Sigmoid colon (tissue), 4 donors: ENCODE data around the gene COX20.

Experiments
- EP300 ChIP-seq, 4 donors: sonication (generic); formaldehyde crosslinking; IDR thresholded peaks; one replicate each; pipeline ENCODE4 v1.6.1; 2017; ENCODE audit warnings: antibody characterized with exemption in 4 of 4
- POLR2AphosphoS5 ChIP-seq, 4 donors: sonication (generic); formaldehyde crosslinking; IDR thresholded peaks; one replicate each; pipeline ENCODE4 v1.6.1; 2017; ENCODE audit warnings: antibody characterized with exemption in 4 of 4

DNA sequence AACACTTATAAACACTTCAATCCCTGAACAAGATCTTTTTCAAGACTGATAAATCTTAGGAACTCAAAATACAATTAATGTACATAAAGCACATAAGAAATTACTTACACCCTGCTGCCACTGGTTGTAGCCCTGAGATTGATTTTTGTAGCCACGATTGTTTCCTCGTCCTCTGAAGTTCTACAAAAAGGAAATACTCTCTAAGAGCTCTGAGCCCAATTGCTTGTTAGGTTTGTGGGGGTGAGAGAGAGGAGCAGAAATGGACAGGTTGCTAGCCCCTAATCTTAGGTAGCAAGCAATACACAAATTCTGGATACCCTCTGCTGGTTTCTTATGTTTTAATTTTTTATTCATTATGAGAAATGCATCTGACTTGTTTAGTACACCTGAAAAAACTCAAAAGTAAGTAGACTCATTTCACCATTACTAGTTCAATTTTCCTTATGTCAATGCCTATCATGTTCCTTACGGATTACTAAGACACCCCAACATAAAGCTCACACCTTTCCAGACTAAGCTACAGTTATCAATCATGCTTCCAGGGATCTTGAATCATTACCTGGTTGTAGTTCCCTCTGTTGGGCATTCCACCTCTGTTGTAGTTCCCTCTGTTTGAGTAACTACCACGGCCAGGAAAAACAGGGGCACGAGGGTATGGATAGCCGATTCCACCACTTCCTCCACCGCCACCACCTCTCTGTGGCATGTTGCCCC is 19.6 kb downstream of the COX20 start:
- TF ChIP-seq EP300 (IDR thresholded peaks at IDR 0.05) (no peak), POLR2AphosphoS5 (IDR thresholded peaks at IDR 0.05) (no peak)
